ENCODE results near the gene HS6ST2. TPM values are rescaled to one million over a fixed set of nuclear protein-coding genes. Genes with fewer than 3 reads are reported as not detected.

HS6ST2 gene
- total RNA-seq, 1 experiment from 2014 or later: 8.1 TPM

DNA sequence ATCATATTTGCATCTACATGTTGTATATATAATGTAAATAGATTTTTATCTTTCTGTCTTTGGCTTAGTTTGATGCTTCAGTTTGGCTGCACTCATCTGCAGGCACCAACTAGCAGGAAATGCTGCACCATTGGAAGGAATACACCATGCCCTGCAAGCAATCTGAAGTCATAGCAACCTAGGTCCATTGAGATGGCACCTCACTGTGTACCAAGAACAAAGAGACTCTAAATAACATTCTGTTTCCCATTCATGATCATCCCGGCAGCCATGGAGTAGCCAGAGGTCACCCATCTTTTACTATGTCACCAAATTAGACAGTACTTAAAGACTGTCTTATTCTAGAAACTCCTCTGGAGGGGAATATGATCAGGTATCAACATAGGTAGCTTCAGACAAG is 40.8 kb upstream of the HS6ST2 start (continued):
- TF ChIP-seq USF1 (CRISPR knock-in tag; IDR thresholded peaks at IDR 0.05) (no peak), TCF7 (CRISPR knock-in tag; IDR thresholded peaks at IDR 0.05; ENCODE audit: low read depth) (no peak), ETV6 (CRISPR knock-in tag; IDR thresholded peaks at IDR 0.05) (no peak), JAZF1 (CRISPR knock-in tag; IDR thresholded peaks at IDR 0.05) (no peak), ZNF423 (CRISPR knock-in tag; IDR thresholded peaks at IDR 0.05) (no peak), TEAD4 (CRISPR knock-in tag; IDR thresholded peaks at IDR 0.05) (no peak), MYBL2 (CRISPR knock-in tag; IDR thresholded peaks at IDR 0.05) (no peak), CDX4 (CRISPR knock-in tag; IDR thresholded peaks at IDR 0.05; ENCODE audit: borderline replicate concordance) (no peak)
- TF ChIP-seq, protein P1, sequence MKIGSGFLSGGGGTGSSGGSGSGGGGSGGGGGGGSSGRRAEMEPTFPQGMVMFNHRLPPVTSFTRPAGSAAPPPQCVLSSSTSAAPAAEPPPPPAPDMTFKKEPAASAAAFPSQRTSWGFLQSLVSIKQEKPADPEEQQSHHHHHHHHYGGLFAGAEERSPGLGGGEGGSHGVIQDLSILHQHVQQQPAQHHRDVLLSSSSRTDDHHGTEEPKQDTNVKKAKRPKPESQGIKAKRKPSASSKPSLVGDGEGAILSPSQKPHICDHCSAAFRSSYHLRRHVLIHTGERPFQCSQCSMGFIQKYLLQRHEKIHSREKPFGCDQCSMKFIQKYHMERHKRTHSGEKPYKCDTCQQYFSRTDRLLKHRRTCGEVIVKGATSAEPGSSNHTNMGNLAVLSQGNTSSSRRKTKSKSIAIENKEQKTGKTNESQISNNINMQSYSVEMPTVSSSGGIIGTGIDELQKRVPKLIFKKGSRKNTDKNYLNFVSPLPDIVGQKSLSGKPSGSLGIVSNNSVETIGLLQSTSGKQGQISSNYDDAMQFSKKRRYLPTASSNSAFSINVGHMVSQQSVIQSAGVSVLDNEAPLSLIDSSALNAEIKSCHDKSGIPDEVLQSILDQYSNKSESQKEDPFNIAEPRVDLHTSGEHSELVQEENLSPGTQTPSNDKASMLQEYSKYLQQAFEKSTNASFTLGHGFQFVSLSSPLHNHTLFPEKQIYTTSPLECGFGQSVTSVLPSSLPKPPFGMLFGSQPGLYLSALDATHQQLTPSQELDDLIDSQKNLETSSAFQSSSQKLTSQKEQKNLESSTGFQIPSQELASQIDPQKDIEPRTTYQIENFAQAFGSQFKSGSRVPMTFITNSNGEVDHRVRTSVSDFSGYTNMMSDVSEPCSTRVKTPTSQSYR (CRISPR knock-in tag; IDR thresholded peaks at IDR 0.05): no peak

DNA sequence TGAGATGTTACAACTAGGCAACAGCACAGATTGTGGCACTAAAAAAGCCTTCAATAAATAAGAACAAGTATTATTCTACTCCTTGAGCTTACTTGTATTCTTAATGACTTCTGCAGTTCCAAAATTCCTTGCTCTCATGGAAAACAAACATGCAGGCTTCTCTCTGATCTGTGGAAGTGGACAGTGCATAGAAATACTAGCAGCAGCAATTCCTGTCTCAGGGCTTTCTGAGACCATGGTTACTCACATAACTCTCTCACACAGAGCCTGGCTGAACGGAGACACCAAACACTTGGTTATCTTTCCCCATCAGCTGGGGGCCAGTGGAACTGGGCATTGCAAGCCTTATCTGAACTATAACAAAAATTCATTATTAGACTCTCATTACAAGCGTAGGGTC is 32.4 kb upstream of the HS6ST2 start:
- ATAC-seq: no peak
- DNase-seq (ENCODE audit: low spot score): no peak
- Mint-ChIP-seq H3K27ac (no peak overlapping the region), H3K9me3 (no peaks in the 10 kb centered on the region), H3K4me1 (0 out of 2 replicates have a peak, but pooled peaks cover 2% of the 10 kb centered on the region), H3K36me3 (no peaks in the 10 kb centered on the region), H3K27me3 (ENCODE audit: low read depth) (no peaks in the 10 kb centered on the region), H3K4me3 (no peak overlapping the region)
- ChIA-PET POLR2A (no interaction called here), CTCF (interaction anchor here (1.3 kb wide), 1 partner anchor 14 kb away, joined by 3 read pairs; no protein-coding TSS in a partner anchor)
- TF ChIP-seq NR1H2 (CRISPR knock-in tag; IDR thresholded peaks at IDR 0.05): no peak
- TF ChIP-seq RORB (CRISPR knock-in tag; IDR thresholded peaks at IDR 0.05): no peak
- no peak for TF ChIP-seq E2F1 (CRISPR knock-in tag; IDR thresholded peaks at IDR 0.05)
- TF ChIP-seq, protein P2, sequence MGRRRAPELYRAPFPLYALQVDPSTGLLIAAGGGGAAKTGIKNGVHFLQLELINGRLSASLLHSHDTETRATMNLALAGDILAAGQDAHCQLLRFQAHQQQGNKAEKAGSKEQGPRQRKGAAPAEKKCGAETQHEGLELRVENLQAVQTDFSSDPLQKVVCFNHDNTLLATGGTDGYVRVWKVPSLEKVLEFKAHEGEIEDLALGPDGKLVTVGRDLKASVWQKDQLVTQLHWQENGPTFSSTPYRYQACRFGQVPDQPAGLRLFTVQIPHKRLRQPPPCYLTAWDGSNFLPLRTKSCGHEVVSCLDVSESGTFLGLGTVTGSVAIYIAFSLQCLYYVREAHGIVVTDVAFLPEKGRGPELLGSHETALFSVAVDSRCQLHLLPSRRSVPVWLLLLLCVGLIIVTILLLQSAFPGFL (CRISPR knock-in tag; IDR thresholded peaks at IDR 0.05; ENCODE audit: borderline replicate concordance): no peak

DNA sequence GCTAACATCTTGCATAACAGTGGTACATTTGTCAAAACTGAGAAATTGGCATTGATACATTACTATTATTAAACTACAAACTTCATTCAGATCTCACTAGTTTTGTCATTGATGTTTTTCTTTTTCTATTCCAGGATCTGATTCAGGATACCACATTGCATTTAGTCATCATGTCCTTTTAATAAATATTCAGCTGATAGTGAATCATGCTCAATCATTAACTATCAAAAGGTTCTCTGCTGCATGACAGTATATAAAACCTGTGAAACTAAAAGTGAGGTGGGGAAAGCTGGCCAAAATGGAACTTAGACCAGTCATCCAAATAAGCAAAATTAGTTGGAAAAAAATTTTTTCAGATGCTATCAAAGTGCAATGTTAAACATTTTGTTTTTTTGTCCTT is 28.1 kb upstream of the HS6ST2 start:
- Mint-ChIP-seq H3K4me3 (no peak overlapping the region), H3K9me3 (no peaks in the 10 kb centered on the region), H3K4me1 (peaks cover 16% of the 10 kb centered on the region), H3K36me3 (no peaks in the 10 kb centered on the region), H3K27me3 (ENCODE audit: low read depth) (no peaks in the 10 kb centered on the region), H3K27ac (no peak overlapping the region)
- no peak for TF ChIP-seq ZNF263 (CRISPR knock-in tag; IDR thresholded peaks at IDR 0.05; ENCODE audit: low read depth)
- no peak for TF ChIP-seq ATF3 (CRISPR knock-in tag; conservative IDR thresholded peaks at IDR 0.05)
- TF ChIP-seq ZNF416 (CRISPR knock-in tag; IDR thresholded peaks at IDR 0.05): no peak
- no peak for DNase-seq (ENCODE audit: low spot score)
- CTCF ChIA-PET: no interaction called here
- POLR2A ChIA-PET: no interaction called here
- no peak for ATAC-seq

All from WTC11 (cell line).